ENCODE measurements around the gene CST11.
"Not testable (repeated sequence)": the region's sequence is repeated elsewhere in the genome, so short reads cannot be mapped to it uniquely, and the experiment has no call there.

Gene CST11, protein sequence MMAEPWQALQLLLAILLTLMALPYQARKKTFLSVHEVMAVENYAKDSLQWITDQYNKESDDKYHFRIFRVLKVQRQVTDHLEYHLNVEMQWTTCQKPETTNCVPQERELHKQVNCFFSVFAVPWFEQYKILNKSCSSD

DNA sequence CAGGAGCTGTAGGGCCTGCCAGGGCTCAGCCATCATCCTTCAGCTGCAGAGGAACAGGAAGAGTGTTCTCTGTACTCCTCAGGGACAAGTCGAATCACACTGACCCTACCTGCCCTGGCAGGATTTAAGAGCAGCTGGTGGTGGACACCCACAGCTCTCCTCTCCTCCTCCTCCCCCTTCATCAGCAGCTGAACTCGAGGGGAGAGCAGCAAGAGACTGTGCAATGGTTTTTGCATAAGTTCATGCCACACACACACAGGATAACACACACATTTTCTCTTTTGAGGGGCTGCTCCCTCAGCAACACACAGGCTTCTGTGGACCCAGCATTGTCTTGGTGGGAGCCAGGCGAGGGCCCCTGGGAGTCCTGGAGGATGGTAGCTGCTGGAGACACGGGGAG, at the start of gene CST11:
Gene CST11 (minus strand): TSS at position 101 of the 400 bp plus-strand sequence. CDS start 65 bp downstream, at position 36.
- DNase-seq, result no peak

DNA sequence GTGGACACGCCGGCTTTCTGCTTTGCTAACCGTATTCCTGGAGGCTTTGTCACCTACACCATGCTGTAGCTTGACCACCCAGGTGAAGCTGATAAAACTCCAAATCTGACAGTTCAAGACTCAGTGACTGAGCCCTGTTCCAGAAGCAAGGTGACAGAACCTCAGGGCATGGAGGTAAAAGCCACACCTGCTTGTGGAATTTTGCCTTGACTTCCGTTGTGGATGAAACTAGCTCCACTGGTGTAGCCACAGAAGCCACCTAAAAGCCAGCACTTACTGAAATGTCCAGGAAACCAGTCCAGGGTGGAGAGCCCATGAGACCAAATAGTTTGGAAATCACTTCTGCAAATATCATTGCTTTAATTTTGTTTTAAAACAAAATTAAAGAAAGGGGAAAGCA, 49.2 kb upstream of the CST11 start:
- no peak for DNase-seq

DNA sequence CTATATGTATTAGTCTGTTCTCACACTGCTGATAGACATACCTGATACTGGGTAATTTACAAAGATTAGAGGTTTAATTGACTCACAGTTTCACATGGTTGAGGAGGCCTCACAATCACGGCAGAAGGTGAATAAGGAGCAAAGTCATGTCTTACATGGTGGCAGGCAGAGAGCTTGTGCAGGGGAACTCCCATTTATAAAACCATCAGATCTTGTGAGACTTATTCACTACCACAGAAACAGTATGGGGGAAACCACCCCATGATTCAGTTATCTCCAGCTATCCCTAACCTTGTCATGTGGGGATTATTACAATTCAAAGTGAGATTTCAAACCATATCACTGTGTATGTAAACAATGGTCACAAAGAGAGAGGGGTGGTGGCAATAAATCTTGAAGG, 44.9 kb upstream of the CST11 start:
- DNase-seq, result no peak

DNA sequence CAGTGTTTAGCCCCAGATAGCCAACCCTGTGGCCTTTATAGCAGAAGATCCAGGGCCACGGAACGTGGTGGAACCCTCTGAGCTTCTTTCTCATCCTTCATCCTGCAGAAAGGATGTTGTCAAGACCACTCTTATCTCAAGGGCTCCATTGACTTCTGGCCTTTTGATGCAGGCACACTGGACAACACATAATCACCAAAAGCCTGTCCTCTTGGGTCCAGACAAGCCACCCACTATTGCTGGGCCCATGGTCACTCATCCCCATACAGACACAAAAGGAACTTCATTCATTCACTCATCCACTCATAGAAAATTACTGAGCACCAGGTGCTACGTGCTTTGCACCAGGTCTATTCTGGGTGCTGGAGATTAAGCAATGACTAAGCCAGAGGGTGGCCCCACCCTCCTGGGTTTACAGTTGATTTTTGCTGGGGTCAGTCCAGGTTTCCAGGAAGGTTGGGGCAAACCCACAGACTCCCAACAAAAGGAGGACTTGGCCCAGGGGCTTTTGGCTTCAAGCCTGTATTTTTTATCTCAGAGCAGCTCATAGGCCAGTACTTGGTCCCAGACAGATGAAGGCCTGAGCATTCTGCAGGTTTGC, 40.6 kb upstream of the CST11 start:
- DNase-seq, result no peak

DNA sequence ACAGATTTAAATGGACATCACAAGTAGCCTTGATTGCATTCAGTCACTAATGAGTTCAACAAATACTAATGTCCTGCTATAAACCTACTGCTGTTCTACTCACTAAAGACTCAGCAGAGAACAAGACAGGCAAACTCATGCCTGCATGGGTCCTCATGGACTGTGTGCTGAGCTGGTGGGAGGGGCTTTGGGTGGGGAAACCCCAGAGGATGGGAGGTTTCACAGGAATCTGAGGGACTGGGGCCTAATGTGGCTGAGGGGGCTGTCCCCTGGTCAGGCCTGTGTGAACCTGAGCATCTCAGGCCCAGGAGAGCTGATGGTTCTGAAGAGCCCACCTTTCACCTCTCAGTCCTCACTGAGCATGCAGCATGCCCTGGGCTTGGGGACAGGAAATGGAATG, 39.6 kb upstream of the CST11 start:
- no peak for DNase-seq

DNA sequence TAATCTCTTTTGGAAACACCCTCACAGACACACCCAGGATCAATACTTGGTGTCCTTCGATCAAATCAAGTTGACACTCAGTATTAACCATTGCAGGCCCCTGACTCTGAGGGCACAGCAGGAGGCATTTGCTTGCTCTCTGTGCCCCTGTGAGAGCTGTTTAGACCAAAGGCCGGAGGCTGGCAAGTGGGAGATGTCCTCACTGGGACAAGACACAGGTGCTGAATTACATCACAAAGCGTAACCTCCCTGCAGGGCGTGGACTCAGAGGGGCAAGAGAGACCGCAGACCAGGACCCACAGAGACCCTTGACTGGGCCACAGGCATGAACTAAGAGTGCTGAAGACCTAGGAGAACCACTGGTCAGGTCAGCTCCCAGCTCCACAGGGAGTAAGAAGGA, 38.1 kb upstream of the CST11 start, which contains the start of gene CST8:
Gene CST8 (plus strand): TSS at position 301 of the 400 bp plus-strand sequence. CDS start 551 bp downstream, outside the sequence.
- DNase-seq, result no peak

DNA sequence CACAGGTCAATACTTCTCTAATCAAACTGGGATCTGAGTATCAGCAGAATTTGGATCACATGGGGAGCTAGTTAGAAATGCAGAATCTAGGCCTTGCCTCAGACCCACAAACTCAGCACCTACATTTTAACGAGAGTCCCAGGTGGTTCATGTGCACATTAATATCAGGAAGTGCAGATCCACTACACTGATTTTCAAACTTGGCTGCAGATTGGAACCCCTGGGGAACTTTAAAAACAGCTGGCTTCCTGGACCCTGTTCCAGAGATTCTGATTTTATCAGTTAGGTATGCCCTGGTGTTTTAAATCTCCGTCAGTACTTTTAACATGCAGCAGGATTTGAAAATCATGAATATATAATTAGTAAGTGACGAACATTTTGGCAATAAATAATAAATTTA, 36.3 kb upstream of the CST11 start:
- DNase-seq, result no peak

DNA sequence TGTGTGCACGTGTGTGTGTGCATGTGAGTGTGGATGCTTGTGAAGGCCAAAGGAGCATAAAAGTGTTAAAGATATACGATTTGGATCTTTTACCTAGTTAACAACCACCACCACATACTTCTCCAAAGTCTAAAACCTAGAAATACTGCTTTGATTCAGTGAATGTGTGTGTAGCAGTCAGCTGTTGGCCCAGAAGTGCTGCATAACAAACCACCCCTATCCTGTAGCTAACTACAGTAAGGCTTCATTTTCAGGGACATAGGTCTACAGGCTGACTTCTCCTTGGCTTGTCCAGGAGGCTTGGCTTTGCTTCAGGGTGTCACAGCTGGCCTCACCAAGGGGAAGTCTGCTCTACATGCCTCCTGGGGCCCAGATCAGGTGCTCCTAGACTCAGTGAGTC, 35.8 kb upstream of the CST11 start:
- no peak for DNase-seq

DNA sequence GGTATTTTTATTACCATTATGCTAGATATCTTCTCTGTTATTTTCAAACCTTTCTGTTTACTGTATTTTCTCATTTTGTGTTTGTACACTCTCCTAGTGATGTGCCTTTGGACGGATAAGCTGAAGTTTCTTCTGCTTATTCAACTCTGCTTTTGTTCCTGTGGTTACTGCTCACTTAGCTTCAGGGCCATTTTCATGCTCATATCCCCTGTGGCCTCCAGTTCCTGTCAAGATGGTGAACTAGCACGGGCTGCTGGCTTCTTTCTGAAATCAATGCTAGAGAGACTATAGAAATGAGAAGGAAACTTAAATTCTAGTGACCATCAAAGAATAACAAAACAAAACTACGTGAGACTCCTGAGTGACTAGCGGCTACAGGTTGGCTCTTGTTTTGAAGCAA, 31.4 kb upstream of the CST11 start:
- no peak for DNase-seq

DNA sequence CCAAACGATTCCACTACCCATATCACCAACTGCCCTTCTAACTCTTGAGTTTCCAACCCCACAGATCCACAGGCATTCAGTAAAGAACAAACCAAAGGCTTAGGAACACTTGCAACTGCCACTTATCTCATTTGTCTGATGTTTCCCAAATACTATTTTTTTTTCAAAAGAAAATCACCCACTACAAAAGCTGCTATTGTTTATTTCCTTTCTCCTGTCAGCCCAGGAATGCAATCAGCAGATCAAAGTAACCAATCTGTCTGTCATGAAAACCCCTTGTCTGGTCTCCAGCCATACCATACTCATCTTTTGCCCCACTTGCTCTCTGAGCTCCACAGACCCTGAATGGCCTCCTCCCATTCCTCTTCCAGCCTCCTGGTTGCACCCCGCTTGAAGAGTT, 29.5 kb upstream of the CST11 start:
- no peak for DNase-seq

DNA sequence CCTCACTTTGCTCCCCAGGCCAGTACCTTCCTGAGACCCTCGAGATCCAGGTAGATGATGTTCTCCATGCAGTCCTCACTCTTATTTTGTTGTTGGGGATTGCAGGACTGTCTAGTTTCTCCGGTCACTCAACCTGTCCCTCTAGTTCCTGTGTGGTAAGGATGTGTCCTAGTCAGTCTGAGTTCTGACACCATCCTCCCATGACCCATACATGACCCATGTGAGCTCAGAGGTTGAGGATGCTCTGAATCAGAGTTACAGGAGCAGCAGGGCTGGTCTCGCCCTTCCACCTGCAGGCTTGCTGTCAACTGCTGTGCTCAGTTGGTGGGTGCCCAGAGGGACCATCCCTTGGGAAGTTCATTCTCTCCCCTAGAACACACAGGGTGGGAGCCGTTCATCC, 26.4 kb upstream of the CST11 start:
- no peak for DNase-seq

DNA sequence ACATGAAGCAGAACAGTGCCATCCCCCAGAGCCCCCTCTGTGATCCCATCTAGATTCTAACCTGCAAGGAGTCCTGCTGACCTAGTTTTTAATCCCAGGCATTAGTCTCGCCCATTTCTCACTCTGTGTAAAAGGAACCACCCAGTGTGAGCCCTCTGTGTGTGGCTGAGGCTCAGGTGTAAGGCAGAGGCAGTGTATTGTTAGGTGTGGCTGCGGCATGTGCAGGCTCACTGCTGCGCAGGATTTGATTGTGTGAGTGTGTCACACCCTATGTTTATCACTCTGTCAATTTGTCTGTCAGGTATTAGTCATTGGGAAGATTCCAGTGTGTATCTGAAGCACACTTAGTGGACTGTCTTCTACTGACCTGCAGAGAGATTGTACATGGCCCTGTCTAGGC, 24.5 kb upstream of the CST11 start:
- DNase-seq, result no peak

DNA sequence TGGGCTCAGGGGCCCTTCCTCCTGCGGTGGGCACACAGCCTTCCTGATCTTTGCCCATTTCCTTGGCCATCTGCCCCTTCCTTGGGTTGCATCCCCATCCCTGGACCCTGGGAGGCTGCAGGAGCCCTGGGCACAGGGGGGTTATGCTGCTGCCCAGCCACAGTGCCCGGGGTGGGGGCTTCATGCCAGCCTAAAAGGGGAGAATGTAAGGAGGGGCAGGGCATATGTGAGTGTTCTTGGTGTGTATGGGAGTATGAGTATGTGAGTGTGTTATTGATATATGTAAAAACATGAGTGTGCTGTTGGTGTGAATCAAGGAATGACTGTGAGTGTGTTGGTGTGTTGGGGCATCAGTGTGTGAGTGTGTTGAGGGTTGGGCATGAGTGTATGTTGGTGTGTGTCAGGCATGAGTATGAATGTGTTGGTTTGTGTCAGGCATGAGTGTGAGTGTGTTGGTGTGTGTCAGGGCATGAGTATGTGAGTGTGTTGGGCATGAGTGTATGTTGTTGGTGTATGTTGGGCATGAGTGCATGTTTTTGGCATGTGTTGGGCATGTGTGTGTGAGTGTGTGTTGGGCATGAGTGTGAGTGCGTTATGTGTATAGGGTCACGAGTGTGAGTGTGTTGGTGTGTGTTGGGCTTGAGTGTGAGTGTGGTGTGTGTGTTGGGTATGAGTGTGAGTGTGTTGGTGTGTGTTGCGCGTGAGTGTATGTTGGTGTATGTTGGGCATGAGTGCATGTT, 23.5 kb upstream of the CST11 start:
- DNase-seq, result no peak

DNA sequence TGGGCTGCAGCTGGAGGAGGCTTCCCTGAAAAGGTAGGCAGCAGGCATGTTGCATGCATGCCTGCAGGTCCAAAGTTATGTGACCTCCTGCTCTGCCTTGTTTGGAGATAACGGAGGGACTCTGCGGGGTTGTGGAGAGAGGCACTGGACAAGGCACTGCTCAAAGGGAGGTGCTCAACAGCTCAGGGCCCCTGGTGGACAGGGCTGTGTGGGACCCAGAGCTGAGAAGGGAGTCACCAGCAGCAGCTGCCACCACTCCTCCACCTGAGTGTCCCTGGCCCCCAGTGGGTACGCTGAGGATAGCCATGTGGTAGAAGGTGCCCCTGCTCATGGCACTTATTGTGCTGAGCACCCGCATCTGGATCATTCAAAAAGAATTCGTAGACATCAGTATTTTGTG, 22.7 kb upstream of the CST11 start:
- no peak for DNase-seq

DNA sequence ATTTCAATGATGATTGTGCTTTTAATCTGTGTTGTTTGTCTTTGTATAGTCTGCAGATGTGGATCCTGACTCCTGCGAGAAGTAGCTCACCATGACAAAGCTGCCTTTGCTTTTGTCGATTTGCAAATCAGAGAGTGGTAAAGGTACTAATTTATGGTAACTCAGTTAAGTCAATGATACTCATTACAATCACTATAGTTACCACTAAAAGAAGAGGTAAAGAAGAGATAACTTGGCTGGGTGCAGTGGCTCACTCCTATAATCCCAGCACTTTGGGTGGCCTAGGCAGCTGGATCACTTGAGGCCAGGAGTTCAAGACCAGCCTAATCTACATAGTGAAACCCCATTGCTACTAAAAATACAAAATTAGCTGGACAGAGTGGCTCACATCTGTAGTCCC, 20.6 kb upstream of the CST11 start:
- DNase-seq, result not testable (repeated sequence)

DNA sequence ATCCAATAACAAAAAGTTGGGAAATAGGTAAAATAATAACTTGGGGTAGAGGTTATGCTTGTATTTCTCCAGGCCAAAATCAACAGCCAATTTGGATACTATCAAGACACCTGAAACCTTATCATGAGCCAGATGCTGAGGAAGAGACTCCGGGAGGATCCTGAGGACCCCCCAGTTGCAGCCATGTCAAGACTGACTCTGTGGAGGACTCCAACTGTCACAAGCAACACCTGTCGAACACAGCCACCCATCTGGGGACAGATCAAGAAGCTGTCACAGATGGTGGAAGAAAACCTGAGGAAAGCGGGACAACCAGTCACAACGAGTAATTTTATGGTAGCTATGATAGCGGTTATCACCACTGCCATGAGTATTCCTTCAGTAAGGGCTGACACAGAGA, 19.6 kb upstream of the CST11 start:
- not testable (repeated sequence) for DNase-seq

DNA sequence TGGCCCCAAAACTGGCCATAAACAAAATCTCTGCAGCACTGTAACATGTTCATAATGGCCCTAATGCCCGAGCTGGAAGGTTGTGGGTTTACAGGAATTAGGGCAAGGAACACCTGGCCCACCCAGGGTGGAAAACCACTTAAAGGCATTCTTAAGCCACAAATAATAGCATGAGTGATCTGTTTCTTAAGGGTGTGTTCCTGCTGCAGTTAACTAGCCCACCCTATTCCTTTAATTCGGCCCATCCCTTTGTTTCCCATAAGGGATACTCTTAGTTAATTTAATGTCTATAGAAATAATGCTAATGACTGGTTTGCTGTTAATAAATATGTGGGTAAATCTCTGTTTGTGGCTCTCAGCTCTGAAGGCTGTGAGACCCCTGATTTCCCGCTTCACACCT, 14.3 kb upstream of the CST11 start:
- not testable (repeated sequence) for DNase-seq

DNA sequence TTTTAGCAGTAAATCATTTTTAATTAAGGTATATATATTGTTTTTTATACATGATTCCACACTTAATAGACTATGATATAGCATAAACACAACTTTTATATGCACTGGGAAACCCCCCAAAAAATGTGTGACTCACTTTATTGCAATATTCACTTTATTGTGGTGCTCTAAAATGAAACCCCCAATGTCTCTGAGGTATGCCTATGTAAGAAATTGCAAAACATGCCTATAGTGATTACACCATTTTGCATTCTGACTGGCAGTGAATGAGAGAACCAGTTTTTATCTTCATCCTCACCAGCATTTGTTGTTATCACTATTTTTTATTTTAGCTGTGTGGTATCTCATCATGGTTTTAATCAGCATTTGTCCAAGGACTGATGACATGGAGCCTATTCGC, 8.5 kb upstream of the CST11 start:
- DNase-seq, result no peak

DNA sequence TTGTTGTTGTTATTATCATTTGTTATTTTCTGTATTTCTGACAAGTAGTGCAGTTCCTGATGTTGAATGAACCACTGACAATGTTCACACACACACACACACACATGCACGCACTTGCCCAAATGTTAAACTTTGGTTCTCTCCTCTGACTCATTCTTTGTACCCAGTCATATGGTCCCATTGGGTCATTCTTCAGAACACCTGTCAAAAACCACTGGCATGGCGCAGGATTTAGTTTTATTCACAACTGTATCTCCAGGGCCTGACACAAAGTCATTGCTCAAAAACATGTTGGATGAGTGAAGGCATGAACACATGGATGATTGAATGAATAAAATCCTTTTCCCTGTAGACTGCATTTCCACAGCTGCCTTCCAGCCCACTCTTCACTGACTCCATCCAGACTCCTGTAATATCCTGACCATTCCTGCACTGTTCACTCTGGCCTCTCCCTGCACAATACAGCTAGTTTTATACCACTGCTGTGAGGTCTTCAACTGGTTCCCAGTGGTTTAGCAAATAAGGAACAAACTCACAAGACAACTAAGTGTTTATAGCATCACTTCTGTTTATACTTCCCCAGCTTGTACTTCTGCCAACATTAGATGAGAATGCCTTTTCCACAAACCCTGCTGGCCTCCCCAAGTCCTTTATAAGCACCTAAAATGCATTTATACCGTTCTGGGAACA, 6.9 kb upstream of the CST11 start:
- no peak for DNase-seq

DNA sequence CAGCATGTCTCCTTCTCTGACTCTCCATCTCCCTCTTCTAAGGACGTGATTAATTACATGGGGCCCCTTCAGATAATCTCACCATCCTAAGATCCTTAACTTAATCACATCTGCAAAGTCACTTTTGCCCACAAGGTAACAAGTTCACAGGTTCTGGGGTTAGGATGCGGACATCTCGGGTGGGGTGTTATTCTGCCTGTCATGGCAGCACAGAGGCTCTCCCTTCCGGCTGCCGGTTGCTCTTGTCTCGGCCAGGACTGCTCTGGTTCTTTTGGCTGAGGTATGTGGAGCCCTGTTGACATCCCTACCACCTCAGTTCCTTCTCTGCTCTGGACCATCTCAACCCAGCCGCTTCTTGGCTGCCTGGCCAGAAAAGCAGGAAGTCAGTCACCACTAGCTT, 4.2 kb upstream of the CST11 start:
- DNase-seq, result no peak

DNA sequence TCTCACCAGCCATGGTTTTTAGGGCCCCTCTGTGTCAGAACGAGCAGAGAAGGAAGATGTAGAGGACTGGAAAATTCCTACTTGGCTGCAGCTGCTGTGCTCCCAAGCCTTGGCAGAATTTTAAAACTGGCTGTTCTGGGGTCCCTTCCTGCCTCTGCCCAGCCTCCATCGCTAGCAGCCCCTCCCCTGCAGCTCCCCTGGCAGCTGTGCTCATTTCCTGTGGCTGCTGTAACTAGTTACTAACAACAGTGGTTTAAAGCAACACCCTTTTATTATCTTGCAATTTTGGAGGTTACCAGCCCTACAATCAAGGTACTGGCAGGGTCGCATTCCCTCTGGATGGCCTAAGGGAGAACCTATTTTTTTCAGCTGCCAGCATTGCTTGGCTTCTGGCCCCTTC, 3.7 kb upstream of the CST11 start:
- no peak for DNase-seq

DNA sequence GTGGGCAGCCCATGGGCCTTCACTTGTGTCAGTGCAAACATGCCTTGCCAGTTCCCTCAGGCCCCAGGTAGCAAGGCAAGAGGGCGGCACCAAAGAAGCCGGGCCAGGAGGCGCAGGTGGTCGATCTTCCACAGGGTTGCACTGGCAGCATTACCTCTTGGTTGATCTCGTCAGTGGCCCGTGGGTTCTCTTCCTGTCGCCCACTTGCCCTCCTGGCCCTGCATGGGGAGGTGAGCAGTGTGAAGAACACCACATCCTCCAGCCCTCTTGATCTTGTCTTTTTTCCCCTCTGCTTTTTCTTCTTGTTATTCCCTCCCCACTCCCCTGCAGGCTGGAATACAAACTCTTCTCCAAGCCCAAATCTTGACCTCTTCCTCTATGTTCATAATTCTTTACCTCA, 3.0 kb upstream of the CST11 start:
- DNase-seq, result no peak

DNA sequence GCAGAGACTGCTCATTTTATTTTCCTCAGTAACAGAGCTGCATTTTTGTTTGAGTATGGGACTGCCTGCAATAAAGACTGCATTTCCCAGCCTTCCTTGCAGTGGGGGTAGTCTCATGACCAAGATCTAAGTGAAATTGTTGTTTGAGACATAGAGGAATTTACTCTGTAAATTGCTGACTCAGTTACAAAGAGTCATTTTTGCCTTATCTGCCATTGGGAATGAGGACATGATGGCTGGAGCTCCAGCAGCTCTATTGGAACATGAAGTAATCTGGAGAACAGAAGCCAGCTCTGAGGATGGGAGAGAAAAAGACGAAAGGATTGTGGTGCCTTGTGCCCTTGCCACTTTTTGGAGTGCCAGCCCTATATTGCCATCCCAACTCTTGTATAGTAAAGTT, 2.1 kb upstream of the CST11 start:
- DNase-seq, result no peak
